HepG2 (cell line): ENCODE results near the gene EMILIN3. TPM values are rescaled to one million over a fixed set of nuclear protein-coding genes. Genes with fewer than 3 reads are reported as not detected.

Experiments
- AGO2 ChIP-seq: fragments of 200-400 bp; formaldehyde crosslinking; optimal IDR thresholded peaks from 2 replicates; pipeline ENCODE3; 2017; ENCODE audit warnings: mild to moderate bottlenecking, low read depth, low read length, moderate library complexity
- KLF13 ChIP-seq: sonication (generic); formaldehyde crosslinking; IDR thresholded peaks from 2 replicates; pipeline ENCODE4 v1.4.0; 2020; ENCODE audit warnings: mild to moderate bottlenecking, missing genetic modification reagents
- PREB ChIP-seq: sonication (generic); formaldehyde crosslinking; IDR thresholded peaks from 2 replicates; pipeline ENCODE4 v1.4.0; 2020; ENCODE audit warnings: missing genetic modification reagents
- RBAK ChIP-seq: sonication (generic); formaldehyde crosslinking; IDR thresholded peaks from 2 replicates; pipeline ENCODE4 v1.5.1; 2020; ENCODE audit warnings: mild to moderate bottlenecking, missing genetic modification reagents
- RELA ChIP-seq: sonication (generic); formaldehyde crosslinking; IDR thresholded peaks from 2 replicates; pipeline ENCODE4 v1.4.0; 2020; ENCODE audit warnings: missing genetic modification reagents
- SRF ChIP-seq: IDR thresholded peaks from 2 replicates; pipeline ENCODE4 v1.6.1; 2011; ENCODE audit warnings: mild to moderate bottlenecking, low read depth, low read length, moderate library complexity
- THAP11 ChIP-seq: IDR thresholded peaks from 2 replicates; pipeline ENCODE4 v1.6.1; 2016; ENCODE audit warnings: missing biosample characterization, missing genetic modification reagents
- ZNF160 ChIP-seq: sonication (generic); formaldehyde crosslinking; IDR thresholded peaks from 2 replicates; pipeline ENCODE4 v1.8.0; 2022; ENCODE audit warnings: mild to moderate bottlenecking, inconsistent platforms, missing genetic modification reagents
- ZNF234 ChIP-seq: sonication (generic); formaldehyde crosslinking; conservative IDR thresholded peaks from 2 replicates; pipeline ENCODE4 v1.5.1; 2020; ENCODE audit warnings: mild to moderate bottlenecking, missing genetic modification reagents
- ZNF678 ChIP-seq: sonication (generic); formaldehyde crosslinking; IDR thresholded peaks from 2 replicates; pipeline ENCODE4 v1.4.0; 2020; ENCODE audit warnings: mild to moderate bottlenecking, missing genetic modification reagents
- polyA plus RNA-seq, 8 experiments: library from polyadenylated mRNA; depleted of rRNA in 3 of 8; stranded (reverse) in 7 of 8; unstranded in 1 of 8; fragments of >200 nt; fragmentation: Illumina TruSeq in 4 of 8; extraction: Trizol in 4 of 8; gene quantifications; 2 replicates each; pipeline versions ENCODE4 v1.2.1 to v1.2.3, GENCODE V29; 2011 to 2016; ENCODE audit warnings: low read depth in 4 of 8, missing spikeins in 1 of 8, mixed read lengths in 1 of 8; ENCODE audit not compliant: insufficient read depth in 1 of 8
- total RNA-seq, 5 experiments: library from RNA; depleted of rRNA; stranded (reverse); fragments of >200 nt; fragmentation: Illumina TruSeq; extraction: Trizol; gene quantifications; 2 replicates each; pipeline ENCODE4 v1.2.3, GENCODE V29; 2016; ENCODE audit warnings: low read depth in 1 of 5
- TF ChIP-seq, protein P1 (sequence below): sonication (generic); formaldehyde crosslinking; IDR thresholded peaks from 2 replicates; pipeline ENCODE4 v1.4.0; 2020; ENCODE audit warnings: missing genetic modification reagents, mild to moderate bottlenecking, borderline replicate concordance
- TF ChIP-seq, protein P2 (sequence below): sonication (generic); formaldehyde crosslinking; IDR thresholded peaks from 2 replicates; pipeline ENCODE4 v1.4.0; 2020; ENCODE audit warnings: missing genetic modification reagents, borderline replicate concordance
- TF ChIP-seq, protein P3 (sequence below): sonication (generic); formaldehyde crosslinking; IDR thresholded peaks from 2 replicates; pipeline ENCODE4 v1.4.0; 2020; ENCODE audit warnings: mild to moderate bottlenecking, missing genetic modification reagents
- TF ChIP-seq, protein P4 (sequence below): sonication (generic); formaldehyde crosslinking; IDR thresholded peaks from 2 replicates; pipeline ENCODE4 v1.5.1; 2020; ENCODE audit warnings: mild to moderate bottlenecking, missing genetic modification reagents, moderate library complexity
- TF ChIP-seq, protein P5 (sequence below): sonication (generic); formaldehyde crosslinking; IDR thresholded peaks from 2 replicates; pipeline ENCODE4 v1.8.1; 2023; ENCODE audit warnings: mild to moderate bottlenecking, missing genetic modification reagents

The EMILIN3 gene
- total and polyA plus RNA-seq, 2 of the 13 experiments (the other 11 are each of a cell fraction or from before 2014, with no cell fraction given), result 0.25 to 0.29 TPM

DNA sequence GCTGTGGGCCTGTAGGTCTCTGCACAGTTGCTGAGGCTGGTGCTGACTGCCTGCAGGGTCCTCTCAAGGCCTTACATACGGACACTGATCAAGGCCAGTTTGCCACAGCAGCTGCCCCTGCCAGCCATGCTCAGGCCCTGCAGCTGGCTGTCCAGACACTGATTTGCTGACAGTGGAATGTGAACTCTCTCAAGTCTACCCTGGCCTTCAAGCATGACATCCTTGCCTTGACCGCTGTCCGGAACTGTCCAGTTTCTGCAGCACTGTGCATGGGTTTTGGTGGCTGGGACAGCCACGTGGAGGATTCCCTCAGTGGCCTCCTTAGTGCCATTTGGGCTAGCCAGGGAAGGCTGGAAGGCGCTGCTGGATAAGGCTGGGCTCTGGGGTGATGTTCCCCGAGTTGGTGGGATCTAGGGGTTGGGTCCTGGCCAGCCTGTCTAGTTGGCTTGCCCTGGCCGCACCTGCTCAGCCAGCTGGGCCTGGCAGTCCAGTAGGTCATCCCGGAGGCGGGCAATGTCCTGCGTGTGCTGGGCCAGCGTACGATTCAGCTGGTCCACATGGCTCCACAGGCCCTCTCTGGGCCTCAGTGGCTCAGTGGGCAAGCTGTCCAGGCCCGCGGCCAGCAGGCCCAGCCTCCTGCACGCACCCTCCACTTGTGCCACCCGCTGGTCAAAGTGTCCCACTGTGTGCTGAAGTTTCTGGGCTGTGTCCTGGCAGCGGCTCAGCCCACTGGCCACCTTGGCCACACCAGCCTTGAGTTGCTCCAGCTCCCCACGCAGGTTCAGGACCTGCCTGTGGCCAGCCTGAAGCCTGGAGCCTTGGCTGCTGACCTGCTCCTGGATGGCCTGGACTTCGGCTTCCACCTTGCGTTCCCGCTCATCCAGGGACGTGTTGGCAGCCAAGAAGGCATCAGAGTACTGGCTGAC lies 5.5 kb downstream of the EMILIN3 start (continued):
- TF ChIP-seq AGO2 (peak; percentile 94), RELA (CRISPR knock-in tag) (0 out of 2 replicates have a peak, but pooled peaks have one; percentile 40), KLF13 (CRISPR knock-in tag) (no peak), SRF (no peak), ZNF234 (CRISPR knock-in tag) (no peak), RBAK (CRISPR knock-in tag) (0 out of 2 replicates have a peak, but pooled peaks have one; percentile 24), ZNF160 (CRISPR knock-in tag) (0 out of 2 replicates have a peak, but pooled peaks have one; percentile 30), THAP11 (CRISPR knock-in tag) (no peak), PREB (CRISPR knock-in tag) (no peak), ZNF678 (CRISPR knock-in tag) (no peak)
- TF ChIP-seq, protein P1, sequence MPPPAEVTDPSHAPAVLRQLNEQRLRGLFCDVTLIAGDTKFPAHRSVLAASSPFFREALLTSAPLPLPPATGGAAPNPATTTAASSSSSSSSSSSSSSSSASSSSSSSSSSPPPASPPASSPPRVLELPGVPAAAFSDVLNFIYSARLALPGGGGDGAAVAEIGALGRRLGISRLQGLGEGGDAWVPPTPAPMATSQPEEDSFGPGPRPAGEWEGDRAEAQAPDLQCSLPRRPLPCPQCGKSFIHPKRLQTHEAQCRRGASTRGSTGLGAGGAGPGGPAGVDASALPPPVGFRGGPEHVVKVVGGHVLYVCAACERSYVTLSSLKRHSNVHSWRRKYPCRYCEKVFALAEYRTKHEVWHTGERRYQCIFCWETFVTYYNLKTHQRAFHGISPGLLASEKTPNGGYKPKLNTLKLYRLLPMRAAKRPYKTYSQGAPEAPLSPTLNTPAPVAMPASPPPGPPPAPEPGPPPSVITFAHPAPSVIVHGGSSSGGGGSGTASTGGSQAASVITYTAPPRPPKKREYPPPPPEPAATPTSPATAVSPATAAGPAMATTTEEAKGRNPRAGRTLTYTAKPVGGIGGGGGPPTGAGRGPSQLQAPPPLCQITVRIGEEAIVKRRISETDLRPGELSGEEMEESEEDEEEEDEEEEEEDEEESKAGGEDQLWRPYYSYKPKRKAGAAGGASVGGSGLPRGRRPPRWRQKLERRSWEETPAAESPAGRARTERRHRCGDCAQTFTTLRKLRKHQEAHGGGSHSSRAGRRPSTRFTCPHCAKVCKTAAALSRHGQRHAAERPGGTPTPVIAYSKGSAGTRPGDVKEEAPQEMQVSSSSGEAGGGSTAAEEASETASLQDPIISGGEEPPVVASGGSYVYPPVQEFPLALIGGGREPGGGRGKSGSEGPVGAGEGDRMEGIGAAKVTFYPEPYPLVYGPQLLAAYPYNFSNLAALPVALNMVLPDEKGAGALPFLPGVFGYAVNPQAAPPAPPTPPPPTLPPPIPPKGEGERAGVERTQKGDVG (CRISPR knock-in tag), result 0 out of 2 replicates have a peak, but pooled peaks have one; percentile 44
- TF ChIP-seq, protein P2, sequence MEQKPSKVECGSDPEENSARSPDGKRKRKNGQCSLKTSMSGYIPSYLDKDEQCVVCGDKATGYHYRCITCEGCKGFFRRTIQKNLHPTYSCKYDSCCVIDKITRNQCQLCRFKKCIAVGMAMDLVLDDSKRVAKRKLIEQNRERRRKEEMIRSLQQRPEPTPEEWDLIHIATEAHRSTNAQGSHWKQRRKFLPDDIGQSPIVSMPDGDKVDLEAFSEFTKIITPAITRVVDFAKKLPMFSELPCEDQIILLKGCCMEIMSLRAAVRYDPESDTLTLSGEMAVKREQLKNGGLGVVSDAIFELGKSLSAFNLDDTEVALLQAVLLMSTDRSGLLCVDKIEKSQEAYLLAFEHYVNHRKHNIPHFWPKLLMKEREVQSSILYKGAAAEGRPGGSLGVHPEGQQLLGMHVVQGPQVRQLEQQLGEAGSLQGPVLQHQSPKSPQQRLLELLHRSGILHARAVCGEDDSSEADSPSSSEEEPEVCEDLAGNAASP (CRISPR knock-in tag), result no peak
- TF ChIP-seq, protein P3, sequence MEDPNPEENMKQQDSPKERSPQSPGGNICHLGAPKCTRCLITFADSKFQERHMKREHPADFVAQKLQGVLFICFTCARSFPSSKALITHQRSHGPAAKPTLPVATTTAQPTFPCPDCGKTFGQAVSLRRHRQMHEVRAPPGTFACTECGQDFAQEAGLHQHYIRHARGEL (CRISPR knock-in tag), result no peak
- TF ChIP-seq, protein P4, sequence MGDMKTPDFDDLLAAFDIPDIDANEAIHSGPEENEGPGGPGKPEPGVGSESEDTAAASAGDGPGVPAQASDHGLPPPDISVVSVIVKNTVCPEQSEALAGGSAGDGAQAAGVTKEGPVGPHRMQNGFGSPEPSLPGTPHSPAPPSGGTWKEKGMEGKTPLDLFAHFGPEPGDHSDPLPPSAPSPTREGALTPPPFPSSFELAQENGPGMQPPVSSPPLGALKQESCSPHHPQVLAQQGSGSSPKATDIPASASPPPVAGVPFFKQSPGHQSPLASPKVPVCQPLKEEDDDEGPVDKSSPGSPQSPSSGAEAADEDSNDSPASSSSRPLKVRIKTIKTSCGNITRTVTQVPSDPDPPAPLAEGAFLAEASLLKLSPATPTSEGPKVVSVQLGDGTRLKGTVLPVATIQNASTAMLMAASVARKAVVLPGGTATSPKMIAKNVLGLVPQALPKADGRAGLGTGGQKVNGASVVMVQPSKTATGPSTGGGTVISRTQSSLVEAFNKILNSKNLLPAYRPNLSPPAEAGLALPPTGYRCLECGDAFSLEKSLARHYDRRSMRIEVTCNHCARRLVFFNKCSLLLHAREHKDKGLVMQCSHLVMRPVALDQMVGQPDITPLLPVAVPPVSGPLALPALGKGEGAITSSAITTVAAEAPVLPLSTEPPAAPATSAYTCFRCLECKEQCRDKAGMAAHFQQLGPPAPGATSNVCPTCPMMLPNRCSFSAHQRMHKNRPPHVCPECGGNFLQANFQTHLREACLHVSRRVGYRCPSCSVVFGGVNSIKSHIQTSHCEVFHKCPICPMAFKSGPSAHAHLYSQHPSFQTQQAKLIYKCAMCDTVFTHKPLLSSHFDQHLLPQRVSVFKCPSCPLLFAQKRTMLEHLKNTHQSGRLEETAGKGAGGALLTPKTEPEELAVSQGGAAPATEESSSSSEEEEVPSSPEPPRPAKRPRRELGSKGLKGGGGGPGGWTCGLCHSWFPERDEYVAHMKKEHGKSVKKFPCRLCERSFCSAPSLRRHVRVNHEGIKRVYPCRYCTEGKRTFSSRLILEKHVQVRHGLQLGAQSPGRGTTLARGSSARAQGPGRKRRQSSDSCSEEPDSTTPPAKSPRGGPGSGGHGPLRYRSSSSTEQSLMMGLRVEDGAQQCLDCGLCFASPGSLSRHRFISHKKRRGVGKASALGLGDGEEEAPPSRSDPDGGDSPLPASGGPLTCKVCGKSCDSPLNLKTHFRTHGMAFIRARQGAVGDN (CRISPR knock-in tag), result peak; percentile 38; the same call in 1 of the 2 replicates
- TF ChIP-seq, protein P5, sequence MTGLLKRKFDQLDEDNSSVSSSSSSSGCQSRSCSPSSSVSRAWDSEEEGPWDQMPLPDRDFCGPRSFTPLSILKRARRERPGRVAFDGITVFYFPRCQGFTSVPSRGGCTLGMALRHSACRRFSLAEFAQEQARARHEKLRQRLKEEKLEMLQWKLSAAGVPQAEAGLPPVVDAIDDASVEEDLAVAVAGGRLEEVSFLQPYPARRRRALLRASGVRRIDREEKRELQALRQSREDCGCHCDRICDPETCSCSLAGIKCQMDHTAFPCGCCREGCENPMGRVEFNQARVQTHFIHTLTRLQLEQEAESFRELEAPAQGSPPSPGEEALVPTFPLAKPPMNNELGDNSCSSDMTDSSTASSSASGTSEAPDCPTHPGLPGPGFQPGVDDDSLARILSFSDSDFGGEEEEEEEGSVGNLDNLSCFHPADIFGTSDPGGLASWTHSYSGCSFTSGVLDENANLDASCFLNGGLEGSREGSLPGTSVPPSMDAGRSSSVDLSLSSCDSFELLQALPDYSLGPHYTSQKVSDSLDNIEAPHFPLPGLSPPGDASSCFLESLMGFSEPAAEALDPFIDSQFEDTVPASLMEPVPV (CRISPR knock-in tag), result 0 out of 2 replicates have a peak, but pooled peaks have one; percentile 15
